B cell (primary cell): ENCODE results near the gene FGF11. TPM values are rescaled to one million over a fixed set of nuclear protein-coding genes. Genes with fewer than 3 reads are reported as not detected.

Source experiments
- ATAC-seq: fragments of 200-7000 bp; cut with Tn5 transposase; one replicate; pipeline ENCODE4 v1.10.0; 2021; ENCODE audit warnings: low read depth, mild to moderate bottlenecking, moderate number of reproducible peaks, moderate library complexity
- CTCF ChIA-PET: fragments of 350-600 bp; sonication (Branson Sonifier 250); formaldehyde crosslinking; loops from one replicate; lab custom pipeline; 2021; ENCODE audit warnings: antibody characterized with exemption, inconsistent platforms; lab: Charles Lee
- POLR2A ChIA-PET: fragments of 350-600 bp; sonication (Branson Sonifier 250); formaldehyde crosslinking; loops from one replicate; lab custom pipeline; 2021; ENCODE audit warnings: antibody characterized with exemption; lab: Charles Lee
- DNase-seq: peaks from one replicate; pipeline ENCODE4 v3.0.0; 2013
- H2AFZ ChIP-seq: 2 replicates; pipeline ENCODE4 v1.6.1; 2012; ENCODE audit warnings: mild to moderate bottlenecking, low read depth, low read length; ENCODE audit not compliant: insufficient read depth, poor library complexity, severe bottlenecking
- H3K27ac ChIP-seq, 2 donors: 1 replicate in 1 of 2; 2 replicates in 1 of 2; pipeline ENCODE4 v1.5.1; 2012 to 2013; ENCODE audit warnings: low read length in 2 of 2, mild to moderate bottlenecking in 2 of 2, moderate library complexity in 1 of 2
- H3K27me3 ChIP-seq, 4 experiments: fragments of 200-600 bp in 1 of 4; sonication (generic) in 1 of 4; replicated peaks in 1 of 4; 1 replicate in 2 of 4; 2 replicates in 2 of 4; pipeline versions ENCODE4 v1.6.1 to v1.7.0; 2013 to 2016; ENCODE audit warnings: low read length in 3 of 4, mild to moderate bottlenecking in 2 of 4, mixed read lengths in 1 of 4, moderate library complexity in 1 of 4; ENCODE audit not compliant: insufficient read depth in 4 of 4, control insufficient read depth in 3 of 4; ENCODE audit errors: control extremely low read depth in 1 of 4
- H3K36me3 ChIP-seq, 2 experiments: replicated peaks in 1 of 2; 1 replicate in 1 of 2; 2 replicates in 1 of 2; pipeline versions ENCODE4 v1.6.1 to v1.7.1; 2013; ENCODE audit warnings: low read length in 1 of 2; ENCODE audit not compliant: insufficient read depth in 2 of 2, control insufficient read depth in 1 of 2; ENCODE audit errors: control extremely low read depth in 1 of 2, extremely low read depth in 1 of 2
- H3K4me1 ChIP-seq, 2 donors: fragments of 200-600 bp in 1 of 2; sonication (generic) in 1 of 2; 1 replicate in 1 of 2; 2 replicates in 1 of 2; pipeline versions ENCODE4 v1.5.1 to v1.6.1; 2013 to 2017; ENCODE audit warnings: low read length in 2 of 2; ENCODE audit not compliant: control insufficient read depth in 2 of 2, insufficient read depth in 2 of 2
- H3K4me2 ChIP-seq: replicated peaks from 2 replicates; pipeline ENCODE3; 2012; ENCODE audit warnings: mild to moderate bottlenecking, low read depth, low read length; ENCODE audit not compliant: poor library complexity, severe bottlenecking
- H3K4me3 ChIP-seq, 5 experiments: fragments of 200-600 bp in 1 of 5; sonication (generic) in 1 of 5; 1 replicate in 3 of 5; 2 replicates in 2 of 5; pipeline versions ENCODE4 v1.5.1 to v1.7.0; 2011 to 2016; ENCODE audit warnings: low read length in 4 of 5, mild to moderate bottlenecking in 4 of 5, low read depth in 2 of 5, control low read depth in 1 of 5, moderate library complexity in 1 of 5; ENCODE audit not compliant: insufficient read depth in 1 of 5; ENCODE audit errors: control extremely low read depth in 1 of 5, extremely low read depth in 1 of 5
- H3K79me2 ChIP-seq: fragments of 200-600 bp; sonication (generic); one replicate; pipeline ENCODE4 v1.6.0; 2016; ENCODE audit warnings: low read length; ENCODE audit not compliant: control insufficient read depth, insufficient read depth
- H3K9ac ChIP-seq: fragments of 200-600 bp; sonication (generic); 2 replicates; pipeline ENCODE4 v1.6.1; 2017; ENCODE audit warnings: mild to moderate bottlenecking, low read length, moderate library complexity
- H3K9me3 ChIP-seq, 3 donors: one replicate each; pipeline versions ENCODE4 v1.6.1 to v1.7.1; 2013; ENCODE audit warnings: low read length in 2 of 3; ENCODE audit not compliant: control insufficient read depth in 2 of 3, insufficient read depth in 1 of 3; ENCODE audit errors: control extremely low read depth in 1 of 3
- H4K20me1 ChIP-seq: 2 replicates; pipeline ENCODE4 v1.6.0; 2012; ENCODE audit warnings: mild to moderate bottlenecking, low read length; ENCODE audit not compliant: insufficient read depth, control insufficient read depth, poor library complexity, severe bottlenecking
- H3K27ac Mint-ChIP-seq: one replicate; pipeline ENCODE4 v1.8.0; 2021; ENCODE audit warnings: mixed read lengths
- H3K27me3 Mint-ChIP-seq: one replicate; pipeline ENCODE4 v1.8.0; 2021; ENCODE audit warnings: mixed read lengths
- H3K4me1 Mint-ChIP-seq: one replicate; pipeline ENCODE4 v1.8.0; 2021; ENCODE audit warnings: mixed read lengths
- H3K4me3 Mint-ChIP-seq: one replicate; pipeline ENCODE4 v1.8.0; 2021; ENCODE audit warnings: mixed read lengths
- H3K9me3 Mint-ChIP-seq: one replicate; pipeline ENCODE4 v1.8.0; 2022; ENCODE audit warnings: mixed read lengths; ENCODE audit not compliant: insufficient read depth
- CTCF ChIP-seq: fragments of 200-600 bp; IDR thresholded peaks from one replicate; pipeline ENCODE4 v1.8.0; 2022; ENCODE audit warnings: antibody characterized with exemption, mild to moderate bottlenecking
- EZH2 ChIP-seq: IDR thresholded peaks from 2 replicates; pipeline ENCODE4 v1.6.1; 2012; ENCODE audit warnings: borderline replicate concordance, low read depth, mild to moderate bottlenecking, moderate library complexity, low read length; ENCODE audit not compliant: insufficient read depth, poor library complexity, severe bottlenecking
- WGBS: methylation state at CpG from one replicate; pipeline ENCODE4 v1.1.5; 2013; ENCODE audit warnings: missing lambda C conversion rate; ENCODE audit not compliant: insufficient coverage; 5-methylcytosine and 5-hydroxymethylcytosine counted together
- intact Hi-C: fragments of 100-400 bp; cut with micrococcal nuclease; formaldehyde crosslinking; loops from one replicate; pipeline ENCODE4 v1.10.0; 2022
- polyA plus RNA-seq: library from polyadenylated mRNA; depleted of rRNA; stranded (reverse); fragments of >200 nt; gene quantifications from 2 replicates; pipeline ENCODE4 v1.2.3, GENCODE V29; 2012
- total RNA-seq, 2 donors: library from RNA; stranded (reverse); fragments of 120-200 nt in 1 of 2; gene quantifications; 1 replicate in 1 of 2; 2 replicates in 1 of 2; pipeline versions ENCODE4 v1.2.3 to v1.2.4, GENCODE V29; 2013 to 2022

The FGF11 gene
- total and polyA plus RNA-seq, 2 donors (not counting 1 experiment from before 2014, with no cell fraction given) = 2.7 to 4.6 TPM

GRCh38 chr17:7405350-7406234, 33.7 kb upstream of the FGF11 start:
- Mint-ChIP-seq H3K27ac (no peak overlapping the region), H3K9me3 (no peaks in the 10 kb centered on the region), H3K4me1 (peaks cover 23% of the 10 kb centered on the region), H3K27me3 (peaks cover 30% of the 10 kb centered on the region), H3K4me3 (peak overlapping the region; percentile 83)
- TF ChIP-seq EZH2 (no peak), CTCF (no peak)
- intact Hi-C loops = loop anchor here (2.0 kb wide), 2 partner anchors 99 to 191 kb away; partner anchors contain the start of gene EIF5A
- POLR2A ChIA-PET = interaction anchor here (1.2 kb wide), 1 partner anchor 185 kb away, joined by 3 read pairs; no protein-coding TSS in a partner anchor
- H3K27me3 ChIP-seq = peaks cover 0 to 31% (median 4%) of the 10 kb centered on the region in 4 experiments
- H3K36me3 ChIP-seq = no peaks in the 10 kb centered on the region
- DNase-seq (no peak), ATAC-seq (no peak)
- 35% methylated on average over 27 of the region's 38 CpGs for WGBS
- H3K4me1 ChIP-seq = peaks cover 17 to 20% of the 10 kb centered on the region in 2 donors
- CTCF ChIA-PET = interaction anchor here (1.2 kb wide), 2 partner anchors 31 to 32 kb away, joined by 3 to 4 read pairs; no protein-coding TSS in a partner anchor
- peak overlapping the region; percentile 76 for H3K9ac ChIP-seq
- peak overlapping the region; percentile 94 for H3K4me2 ChIP-seq
- H3K79me2 ChIP-seq = peaks cover 6% of the 10 kb centered on the region
- no peak overlapping the region for H3K27ac ChIP-seq
- H3K9me3 ChIP-seq = peaks cover 0 to 4% (median 0%) of the 10 kb centered on the region in 3 donors
- no peaks in the 10 kb centered on the region for H4K20me1 ChIP-seq
- peak overlapping the region in 4 of 5 experiments; percentile 80 to 95 (median 86) for H3K4me3 ChIP-seq
- peak overlapping the region; percentile 87 for H2AFZ ChIP-seq
